Kidney (tissue), 14 donors: ENCODE measurements around the gene GRHL3. TPM values are rescaled to one million over a fixed set of nuclear protein-coding genes. Genes with fewer than 3 reads are reported as not detected.

Experiments used
- DNase-seq, 5 donors: peaks; one replicate each; pipeline ENCODE4 v3.0.0-alpha.2; 2013 to 2020
- FAIRE-seq: peaks from 2 replicates; lab custom pipeline; 2012; peaks lifted over from hg19 to GRCh38; lab: Jason Lieb, UNC
- H3K27ac ChIP-seq, 2 donors: one replicate each; pipeline ENCODE4 v1.7.0; 2013; ENCODE audit warnings: low read depth in 2 of 2, low read length in 2 of 2, inconsistent platforms in 1 of 2
- H3K27me3 ChIP-seq: one replicate; pipeline ENCODE4 v1.7.1; 2013; ENCODE audit warnings: low read length, inconsistent platforms; ENCODE audit not compliant: control insufficient read depth, insufficient read depth
- H3K36me3 ChIP-seq, 3 donors: one replicate each; pipeline versions ENCODE4 v1.7.0 to v1.7.1; 2013; ENCODE audit warnings: low read length in 3 of 3, control low read depth in 1 of 3, inconsistent platforms in 1 of 3; ENCODE audit not compliant: insufficient read depth in 3 of 3, control insufficient read depth in 2 of 3
- H3K4me1 ChIP-seq, 3 donors: one replicate each; pipeline versions ENCODE4 v1.7.0 to v1.7.1; 2013; ENCODE audit warnings: low read length in 3 of 3, inconsistent platforms in 1 of 3, low read depth in 1 of 3; ENCODE audit not compliant: control insufficient read depth in 2 of 3, insufficient read depth in 2 of 3
- H3K4me3 ChIP-seq, 3 donors: one replicate each; pipeline versions ENCODE4 v1.7.0 to v1.8.1; 2013; ENCODE audit warnings: low read length in 3 of 3, control low read depth in 1 of 3, inconsistent platforms in 1 of 3
- H3K9ac ChIP-seq, 3 donors: one replicate each; pipeline versions ENCODE4 v1.7.0 to v1.7.1; 2013; ENCODE audit warnings: low read length in 3 of 3, control low read depth in 1 of 3, inconsistent platforms in 1 of 3
- H3K9me3 ChIP-seq, 3 donors: one replicate each; pipeline versions ENCODE4 v1.7.0 to v1.7.1; 2013; ENCODE audit warnings: low read length in 3 of 3, control low read depth in 1 of 3, inconsistent platforms in 1 of 3; ENCODE audit not compliant: control insufficient read depth in 2 of 3, insufficient read depth in 1 of 3
- intact Hi-C: fragments of 100-400 bp; cut with DNase I; formaldehyde crosslinking; loops from one replicate; pipeline ENCODE4 v1.11.1; 2022
- polyA plus RNA-seq: library from polyadenylated mRNA; stranded (reverse); fragments of 350-450 nt; fragmentation: Illumina TruSeq; extraction: RNeasy Lipid Tissue Mini Kit (QIAGEN cat#74804); gene quantifications from one replicate; pipeline ENCODE4 v1.2.3, GENCODE V29; 2014; ENCODE audit warnings: low read depth, low replicate concordance; ENCODE audit not compliant: insufficient read depth
- total RNA-seq: library from RNA; stranded (reverse); fragmentation: NEBNext Ultra II Directional; extraction: Animal tissue kit (Norgen Biotek cat#: 25700); gene quantifications from one replicate; pipeline ENCODE4 v1.2.1, GENCODE V29; 2021
- TF ChIP-seq, protein P1 (sequence below): IDR thresholded peaks from 3 replicates; pipeline ENCODE4 v1.5.1; 2012; ENCODE audit warnings: mild to moderate bottlenecking, moderate library complexity, borderline replicate concordance; ENCODE audit not compliant: insufficient read depth; ENCODE audit errors: extremely low read depth
- donor health status: control.
- donor health status: control.
- donor health status: control.
- donor health status: control.
- donor health status: control.
- donor health status: DM: yes; HTN: yes; CAD: no.
- donor health status: Normal renal cell carcinoma (clear cell type).

Gene GRHL3
- total and polyA plus RNA-seq, 2 donors from 2014 or later: 0.32 to 1.7 TPM

DNA sequence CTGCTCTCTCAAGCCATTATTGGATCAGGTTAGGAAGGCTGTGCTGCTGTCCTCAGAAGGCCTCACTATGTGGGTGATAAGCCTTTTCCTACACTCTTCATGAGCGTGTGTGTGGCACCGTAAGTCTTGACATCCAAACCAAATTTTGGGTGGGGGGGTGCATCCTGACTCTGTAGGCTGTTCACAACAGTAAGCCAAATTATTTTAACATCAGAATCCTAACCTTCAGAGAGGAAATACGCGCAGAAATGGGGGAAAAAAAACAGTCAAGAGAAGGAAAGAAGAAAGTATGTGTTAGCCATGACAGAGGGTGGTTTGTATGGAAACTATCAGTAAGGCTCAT, 73.4 kb downstream of the GRHL3 start:
- DNase-seq (no peak), FAIRE-seq (no peak)
- H3K27me3 ChIP-seq: no peaks in the 10 kb centered on the region
- intact Hi-C loops: no loop called here
- H3K36me3 ChIP-seq: no peaks in the 10 kb centered on the region
- no peaks in the 10 kb centered on the region for H3K9me3 ChIP-seq
- peaks cover 2 to 18% (median 9%) of the 10 kb centered on the region in 3 donors for H3K4me1 ChIP-seq
- TF ChIP-seq, protein P1, sequence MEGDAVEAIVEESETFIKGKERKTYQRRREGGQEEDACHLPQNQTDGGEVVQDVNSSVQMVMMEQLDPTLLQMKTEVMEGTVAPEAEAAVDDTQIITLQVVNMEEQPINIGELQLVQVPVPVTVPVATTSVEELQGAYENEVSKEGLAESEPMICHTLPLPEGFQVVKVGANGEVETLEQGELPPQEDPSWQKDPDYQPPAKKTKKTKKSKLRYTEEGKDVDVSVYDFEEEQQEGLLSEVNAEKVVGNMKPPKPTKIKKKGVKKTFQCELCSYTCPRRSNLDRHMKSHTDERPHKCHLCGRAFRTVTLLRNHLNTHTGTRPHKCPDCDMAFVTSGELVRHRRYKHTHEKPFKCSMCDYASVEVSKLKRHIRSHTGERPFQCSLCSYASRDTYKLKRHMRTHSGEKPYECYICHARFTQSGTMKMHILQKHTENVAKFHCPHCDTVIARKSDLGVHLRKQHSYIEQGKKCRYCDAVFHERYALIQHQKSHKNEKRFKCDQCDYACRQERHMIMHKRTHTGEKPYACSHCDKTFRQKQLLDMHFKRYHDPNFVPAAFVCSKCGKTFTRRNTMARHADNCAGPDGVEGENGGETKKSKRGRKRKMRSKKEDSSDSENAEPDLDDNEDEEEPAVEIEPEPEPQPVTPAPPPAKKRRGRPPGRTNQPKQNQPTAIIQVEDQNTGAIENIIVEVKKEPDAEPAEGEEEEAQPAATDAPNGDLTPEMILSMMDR: no peak
- H3K4me3 ChIP-seq: no peak overlapping the region
- H3K27ac ChIP-seq: peak overlapping the region in 1 of 2 donors; percentile 66
- H3K9ac ChIP-seq: no peak overlapping the region

DNA sequence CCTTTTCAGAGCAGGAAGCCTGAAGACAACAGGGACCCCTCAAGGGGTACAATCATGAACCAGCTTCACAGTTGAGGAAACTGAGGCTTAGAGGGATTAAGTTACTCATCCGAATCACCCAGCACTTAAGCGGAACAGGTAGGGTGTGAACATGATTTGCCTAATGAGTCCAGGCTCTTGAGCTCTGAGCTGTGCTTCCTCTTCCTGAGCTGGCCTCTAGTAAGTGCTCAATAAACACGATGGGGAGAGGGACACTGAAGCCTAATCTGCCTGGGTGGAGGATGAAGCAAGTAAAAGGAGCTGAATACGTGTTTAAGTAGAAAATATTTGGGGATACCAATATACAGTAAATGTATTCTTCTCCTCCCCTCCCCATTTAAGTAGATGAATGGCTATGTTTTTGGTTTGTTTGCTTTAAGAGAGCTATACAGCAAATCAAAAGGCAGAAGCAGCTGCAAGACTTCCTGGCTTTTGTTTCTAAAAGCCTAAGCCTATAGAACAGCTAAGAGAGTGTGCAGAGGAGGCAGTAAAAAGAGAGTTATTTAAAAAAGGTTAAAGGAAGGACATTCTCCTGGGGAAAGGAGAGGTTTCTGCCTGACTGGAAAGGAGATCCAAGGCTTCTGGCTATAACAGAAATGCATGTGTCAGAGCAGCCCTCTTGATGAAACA, 74.0 kb downstream of the GRHL3 start:
- TF ChIP-seq, protein P1: no peak
- H3K27ac ChIP-seq: no peak overlapping the region
- no peak for FAIRE-seq
- peak in 1 of 5 donors; percentile 68 for DNase-seq
- H3K9me3 ChIP-seq: no peaks in the 10 kb centered on the region
- no peak overlapping the region for H3K4me3 ChIP-seq
- peaks cover 2 to 12% (median 8%) of the 10 kb centered on the region in 3 donors for H3K4me1 ChIP-seq
- no peak overlapping the region for H3K9ac ChIP-seq
- no peaks in the 10 kb centered on the region for H3K36me3 ChIP-seq
- H3K27me3 ChIP-seq: no peaks in the 10 kb centered on the region
- intact Hi-C loops: no loop called here

DNA sequence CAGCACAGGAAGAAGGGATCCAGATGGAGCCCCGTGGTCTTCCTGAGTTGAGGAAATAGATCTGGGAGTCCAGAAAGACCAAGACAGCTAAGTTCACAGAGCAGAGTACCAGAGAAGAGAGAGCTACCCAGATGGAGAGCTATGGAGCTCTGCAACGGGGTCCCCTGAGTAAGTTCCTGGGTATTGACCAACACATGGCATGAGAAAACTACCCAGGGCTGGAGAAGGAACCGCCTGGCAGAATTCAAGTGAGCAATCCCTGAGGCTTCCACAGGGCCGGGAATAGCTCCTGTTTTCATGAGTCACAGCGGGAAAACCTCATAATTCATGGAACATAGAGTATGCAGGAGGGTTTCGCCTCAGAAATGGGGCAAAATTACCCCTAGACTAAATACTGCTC, 74.7 kb downstream of the GRHL3 start:
- Histone ChIP-seq H3K4me1 (peaks cover 2 to 9% (median 8%) of the 10 kb centered on the region in 3 donors), H3K4me3 (no peak overlapping the region), H3K9ac (no peak overlapping the region), H3K27me3 (no peaks in the 10 kb centered on the region), H3K9me3 (no peaks in the 10 kb centered on the region), H3K27ac (no peak overlapping the region), H3K36me3 (no peaks in the 10 kb centered on the region)
- DNase-seq (peak in 1 of 5 donors; percentile 11), FAIRE-seq (no peak)
- intact Hi-C loops: no loop called here
- TF ChIP-seq, protein P1: no peak
